Measurements from ENCODE around the gene PAM16. TPM values are rescaled to one million over a fixed set of nuclear protein-coding genes. Genes with fewer than 3 reads are reported as not detected.

Gene PAM16
- total and polyA plus RNA-seq, 2 of the 8 experiments (the other 6 are each of a cell fraction or from before 2014, with no cell fraction given): 78.3 to 198 TPM

GRCh38 chr16:4330277-4330874 lies 20.7 kb downstream of the PAM16 start:
- H2BK20ac ChIP-seq (ENCODE audit: low read length): no peak overlapping the region
- TF ChIP-seq SP2 (IDR thresholded peaks at IDR 0.05; ENCODE audit: low read length) (no peak), GABPA (IDR thresholded peaks at IDR 0.05; ENCODE audit: borderline replicate concordance, insufficient read depth, low read length) (no peak), BACH1 (IDR thresholded peaks at IDR 0.05; ENCODE audit: low read length) (no peak), POLR2A (IDR thresholded peaks at IDR 0.05; ENCODE audit: control extremely low read depth in 1 of 2, low read depth in 2 of 2, low read length in 2 of 2) (no peak), EZH2 (IDR thresholded peaks at IDR 0.05; ENCODE audit: low read depth, low read length, severe bottlenecking) (no peak), CBX8 (IDR thresholded peaks at IDR 0.05; ENCODE audit: borderline replicate concordance, low read depth, low read length) (no peak), E2F6 (IDR thresholded peaks at IDR 0.05) (no peak), MAFK (IDR thresholded peaks at IDR 0.05; ENCODE audit: low read depth, low read length) (no peak), TBP (IDR thresholded peaks at IDR 0.05; ENCODE audit: low read depth, low read length) (no peak), CTCF (IDR thresholded peaks at IDR 0.05; ENCODE audit: control extremely low read depth in 1 of 3, insufficient read depth in 1 of 3, low read depth in 1 of 3, low read length in 3 of 3) (peak; percentile 84 to 98 (median 97))

More at GRCh38 chr16:4330277-4330874, 20.7 kb downstream of the PAM16 start:
- Histone ChIP-seq H3K9ac (replicated peaks in 1 of 4; ENCODE audit: extremely low read depth in 1 of 4, low read depth in 3 of 4, low read length in 3 of 4) (no peak overlapping the region), H3K79me2 (ENCODE audit: control insufficient read depth in 1 of 2, insufficient read depth in 2 of 2, low read length in 2 of 2) (peaks cover 0 to 13% of the 10 kb centered on the region in 2 experiments; a peak in 2 of 4 replicates), H3K56ac (replicated peaks; ENCODE audit: insufficient read length, low read depth, low read length) (no peak overlapping the region), H3K23ac (ENCODE audit: insufficient read length) (no peak overlapping the region), H3K23me2 (ENCODE audit: low read depth, low read length) (peaks cover 3% of the 10 kb centered on the region; the same call in 1 of the 2 replicates), H3K9me3 (ENCODE audit: insufficient read depth in 2 of 2, low read depth in 1 of 2, low read length in 1 of 2) (no peaks in the 10 kb centered on the region), H3K14ac (ENCODE audit: insufficient read length) (no peak overlapping the region), H3K4me2 (ENCODE audit: insufficient read depth in 1 of 2, low read depth in 2 of 2, low read length in 2 of 2) (no peak overlapping the region), H3K18ac (ENCODE audit: extremely low read depth, low read length) (no peak overlapping the region), H3K27ac (ENCODE audit: low read depth, low read length) (no peak overlapping the region), H4K91ac (replicated peaks; ENCODE audit: insufficient read length, low read length) (no peak overlapping the region), H3K4ac (replicated peaks; ENCODE audit: insufficient read length, low read depth, low read length) (no peak overlapping the region), H3K79me1 (ENCODE audit: low read depth, low read length) (peaks cover 7% of the 10 kb centered on the region; the same call in 1 of the 2 replicates), H4K8ac (ENCODE audit: extremely low read depth, insufficient read depth, low read length) (peak overlapping the region; percentile 85; the same call in 1 of the 2 replicates), H3K36me3 (ENCODE audit: control insufficient read depth in 2 of 4, insufficient read depth in 4 of 4, low read length in 3 of 4) (peaks cover 0 to 5% (median 0%) of the 10 kb centered on the region in 4 experiments; a peak in 1 of 8 replicates), H3K4me1 (replicated peaks in 1 of 4; ENCODE audit: control insufficient read depth in 3 of 4, insufficient read depth in 4 of 4, low read length in 3 of 4) (peaks cover 5 to 14% (median 10%) of the 10 kb centered on the region in 4 experiments), H2BK12ac (ENCODE audit: low read depth, low read length) (no peak overlapping the region), H2BK120ac (replicated peaks; ENCODE audit: low read depth, low read length) (no peak overlapping the region), H2AFZ (ENCODE audit: low read length) (no peak overlapping the region), H2BK15ac (ENCODE audit: low read length) (no peak overlapping the region), H4K5ac (ENCODE audit: insufficient read length, low read depth, low read length) (no peak overlapping the region), H2AK5ac (ENCODE audit: low read depth, low read length) (no peak overlapping the region), H3K27me3 (replicated peaks in 1 of 4; ENCODE audit: control insufficient read depth in 3 of 4, extremely low read depth in 1 of 4, insufficient read depth in 3 of 4, low read length in 3 of 4) (no peaks in the 10 kb centered on the region), H2BK5ac (ENCODE audit: low read depth, low read length) (no peak overlapping the region), H4K20me1 (replicated peaks in 1 of 2; ENCODE audit: control insufficient read depth in 1 of 2, insufficient read depth in 2 of 2, low read length in 2 of 2) (peaks cover 3 to 15% of the 10 kb centered on the region in 2 experiments), H3K4me3 (ENCODE audit: extremely low read depth in 1 of 4, insufficient read depth in 2 of 4, low read depth in 3 of 4, low read length in 4 of 4) (no peak overlapping the region)
- WGBS, 2 experiments (ENCODE audit: extremely low coverage in 1 of 2, insufficient coverage in 1 of 2, insufficient read length in 1 of 2, insufficient replicate concordance in 2 of 2, low coverage in 1 of 2, low lambda C conversion rate in 2 of 2, missing lambda C conversion rate in 1 of 2): 66% methylated on average over 14 of the region's 14 CpGs; no CpG with 5 or more reads in 1 of the 2 experiments
- CTCF ChIA-PET (ENCODE audit: partially characterized antibody): interaction anchor here (0.6 to 17.1 kb wide), 21 partner anchors 9 to 378 kb away, joined by 3 to 211 read pairs (median 6); partner anchors contain the start of gene TFAP4
- FAIRE-seq (no peak), DNase-seq (ENCODE audit: low read depth in 1 of 2, low spot score in 2 of 2) (peak in 1 of 2 experiments; percentile 91)
- POLR2A ChIA-PET (ENCODE audit: partially characterized antibody): interaction anchor here (0.9 to 16.2 kb wide), 8 partner anchors 11 to 77 kb away, joined by 3 to 154 read pairs (median 8); partner anchors contain the start of genes PAM16 and TFAP4
